Measurements from ENCODE around the gene PTBP2. TPM values are rescaled to one million over a fixed set of nuclear protein-coding genes. Genes with fewer than 3 reads are reported as not detected.

PTBP2 gene
- total RNA-seq, 1 experiment from 2014 or later: 127 TPM

DNA sequence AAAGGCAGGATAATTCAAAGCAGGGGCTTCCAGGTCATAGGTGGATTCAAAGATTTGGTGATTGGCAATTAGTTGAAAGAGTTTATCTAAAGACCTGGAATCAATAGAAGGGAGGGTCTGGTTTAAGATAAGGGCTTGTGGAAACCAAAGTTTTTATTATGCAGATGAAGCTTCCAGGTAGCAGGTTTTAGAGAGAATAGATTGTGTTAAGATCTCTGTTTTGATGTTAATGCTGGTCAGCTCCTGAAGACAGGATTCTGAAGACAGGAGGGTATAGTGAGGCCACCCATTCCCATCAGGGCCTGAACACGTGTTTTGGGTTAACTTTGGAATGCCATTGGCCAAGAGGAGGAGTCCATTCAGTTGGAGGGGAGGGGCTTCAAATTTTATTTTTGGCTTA is 6.1 kb upstream of the PTBP2 start:
- Histone ChIP-seq H3K4me3 (no peak overlapping the region), H3K9me3 (replicated peaks) (no peaks in the 10 kb centered on the region), H3K4me1 (no peaks in the 10 kb centered on the region), H3K36me3 (no peaks in the 10 kb centered on the region), H3K27ac (no peak overlapping the region), H3K27me3 (no peaks in the 10 kb centered on the region)
- DNase-seq: no peak

DNA sequence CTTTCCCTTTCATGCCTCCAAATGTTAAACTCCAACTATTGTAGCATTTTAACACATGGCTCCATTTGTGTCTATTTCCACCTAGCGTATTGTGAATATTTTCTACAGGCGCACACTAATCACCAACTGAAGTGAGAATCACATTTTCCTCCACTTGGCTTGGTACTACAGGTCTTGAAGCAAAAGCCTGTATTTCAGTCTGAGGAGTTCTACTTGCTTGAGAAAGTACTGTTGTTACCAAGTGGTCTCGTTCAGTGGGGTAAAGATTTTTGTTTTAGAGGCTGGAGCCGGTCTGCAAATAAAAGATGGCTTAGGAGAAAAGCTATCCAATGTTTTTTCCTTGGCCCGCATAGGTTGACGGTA is 550 bp upstream of the PTBP2 start:
- H3K27ac ChIP-seq: peak overlapping the region; percentile 94
- DNase-seq: no peak

DNA sequence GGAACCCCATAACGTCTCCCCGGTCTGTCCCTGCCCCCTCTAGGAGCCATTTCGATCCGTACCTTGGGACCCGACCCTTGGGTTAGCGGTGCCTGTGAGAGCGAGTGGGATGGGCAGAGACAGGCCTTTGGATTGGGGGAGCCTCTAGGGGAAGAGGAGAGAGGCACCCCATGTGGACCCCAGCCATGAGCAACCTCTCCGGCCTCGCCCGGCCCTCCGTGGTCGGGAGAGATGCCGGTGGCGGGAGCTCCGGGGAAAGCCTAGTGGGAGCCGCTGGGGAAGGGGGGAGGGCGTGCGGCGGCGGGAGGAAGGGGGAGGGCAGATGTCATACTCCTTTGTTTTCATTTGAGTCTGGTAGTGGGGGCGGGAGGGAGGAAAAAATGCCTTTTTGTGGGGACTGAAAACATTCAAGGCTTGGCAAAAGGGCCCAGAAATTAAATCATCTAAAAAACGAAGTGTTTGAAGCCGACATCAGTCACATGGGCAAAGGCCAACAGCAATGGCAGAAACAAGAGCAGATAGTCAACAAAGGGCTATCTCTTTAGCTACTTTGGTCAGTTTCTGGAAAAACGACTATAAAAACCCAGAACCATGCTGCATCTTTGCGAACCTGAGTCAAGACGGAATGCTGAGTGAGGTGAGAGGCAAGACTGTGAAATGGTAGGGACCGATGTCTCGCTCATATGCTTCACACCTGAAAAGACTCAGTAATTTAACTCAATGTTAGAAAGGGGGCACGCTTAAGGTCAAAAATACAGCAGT is 758 bp downstream of the PTBP2 start:
- Histone ChIP-seq H3K4me3 (peak overlapping the region; percentile 99), H3K9me3 (replicated peaks) (no peaks in the 10 kb centered on the region), H3K4me1 (no peaks in the 10 kb centered on the region), H3K27me3 (no peaks in the 10 kb centered on the region), H3K27ac (peak overlapping the region; percentile 94), H3K36me3 (peaks cover 34% of the 10 kb centered on the region)
- DNase-seq: peak; percentile 61 to 68

More for the DNA sequence above, 550 bp upstream of the PTBP2 start:
- Histone ChIP-seq H3K27me3 (no peaks in the 10 kb centered on the region), H3K9me3 (replicated peaks) (no peaks in the 10 kb centered on the region), H3K36me3 (peaks cover 25% of the 10 kb centered on the region), H3K4me3 (peak overlapping the region; percentile 99), H3K4me1 (no peaks in the 10 kb centered on the region)

DNA sequence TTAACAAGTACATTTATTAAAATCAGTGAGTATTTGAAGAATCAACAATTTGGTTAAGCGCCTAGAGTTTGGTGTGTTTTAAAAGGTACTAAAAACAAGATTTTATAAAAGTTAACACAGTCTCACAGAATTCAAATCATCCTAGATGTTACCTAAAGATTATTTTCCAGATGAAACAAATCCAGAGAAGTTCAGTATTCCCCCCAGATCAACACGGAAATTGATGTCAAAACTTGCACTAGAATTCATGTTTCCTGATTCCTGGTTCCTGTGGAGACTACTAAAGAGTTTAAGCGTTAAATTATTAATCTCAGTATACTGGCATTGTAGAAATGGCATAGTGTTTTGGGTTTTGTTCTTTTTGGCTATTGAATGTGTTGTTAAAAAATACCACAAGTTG is 1.4 kb downstream of the PTBP2 start:
- Histone ChIP-seq H3K27me3 (no peaks in the 10 kb centered on the region), H3K36me3 (peaks cover 40% of the 10 kb centered on the region), H3K27ac (peak overlapping the region; percentile 94), H3K4me1 (no peaks in the 10 kb centered on the region), H3K4me3 (peak overlapping the region; percentile 99), H3K9me3 (replicated peaks) (no peaks in the 10 kb centered on the region; the same call in 1 of the 2 replicates)
- no peak for DNase-seq

DNA sequence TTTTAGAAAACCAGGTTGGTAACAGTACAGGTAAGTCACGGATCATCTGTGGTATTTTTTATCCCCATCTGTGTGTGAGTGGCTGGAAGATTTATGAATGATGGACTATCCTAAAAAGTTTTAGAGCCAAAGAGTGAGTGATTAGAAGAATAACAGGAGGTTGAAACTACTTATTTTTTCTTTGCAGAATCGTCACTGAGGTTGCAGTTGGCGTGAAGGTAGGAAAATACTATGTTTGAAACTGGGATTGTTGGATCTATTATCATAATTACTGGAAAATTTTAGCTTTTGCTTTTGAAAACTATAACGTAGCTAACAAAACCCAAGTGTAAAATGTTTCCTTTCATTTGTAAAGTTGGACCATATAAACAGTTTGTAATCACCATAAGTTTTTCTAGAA is 1.8 kb downstream of the PTBP2 start:
- no peak for DNase-seq
- Histone ChIP-seq H3K27ac (no peak overlapping the region), H3K4me3 (peak overlapping the region; percentile 99), H3K9me3 (replicated peaks) (no peaks in the 10 kb centered on the region; the same call in 1 of the 2 replicates), H3K36me3 (peaks cover 45% of the 10 kb centered on the region), H3K27me3 (no peaks in the 10 kb centered on the region), H3K4me1 (no peaks in the 10 kb centered on the region)

DNA sequence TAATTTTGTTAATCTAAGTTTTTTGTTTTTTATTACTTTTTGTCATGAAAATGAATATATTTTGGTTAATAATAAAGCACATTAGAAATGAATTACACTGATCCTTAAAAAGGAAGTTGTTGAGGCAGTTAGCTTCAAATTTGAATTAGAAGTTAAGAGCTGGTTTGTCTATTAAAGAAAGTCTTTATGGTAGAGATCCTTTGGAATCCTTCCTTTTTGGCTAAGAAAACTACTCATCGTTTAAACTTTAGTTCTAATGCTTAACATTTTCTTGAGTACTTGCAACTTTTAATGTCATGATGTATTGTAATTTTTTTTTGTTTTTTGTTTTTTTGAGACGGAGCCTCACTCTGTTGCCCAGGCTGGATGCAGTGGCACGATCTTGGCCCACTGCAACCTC is 2.4 kb downstream of the PTBP2 start:
- no peak for DNase-seq
- Histone ChIP-seq H3K4me1 (no peaks in the 10 kb centered on the region), H3K27ac (no peak overlapping the region), H3K36me3 (peaks cover 50% of the 10 kb centered on the region), H3K9me3 (replicated peaks) (no peaks in the 10 kb centered on the region; the same call in 1 of the 2 replicates), H3K4me3 (no peak overlapping the region), H3K27me3 (no peaks in the 10 kb centered on the region)

DNA sequence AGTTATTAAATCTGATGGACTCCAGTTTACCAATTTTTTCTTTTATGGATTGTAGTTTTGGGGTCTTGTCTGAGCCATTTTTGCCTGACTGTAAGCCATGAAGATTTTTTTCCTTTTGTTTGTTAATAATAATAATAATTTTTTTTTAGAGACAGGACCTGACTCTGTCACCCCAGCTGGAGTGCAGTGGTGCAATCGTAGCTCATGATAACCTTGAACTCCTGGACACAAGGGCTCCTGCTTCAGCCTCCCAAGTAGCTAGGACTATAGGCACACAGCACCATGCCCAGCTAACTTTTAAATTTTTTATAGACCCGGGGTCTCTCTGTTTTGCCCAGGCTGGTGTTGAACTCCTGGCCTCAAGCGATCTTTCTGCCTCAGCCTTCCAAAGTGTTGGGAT is 6.3 kb downstream of the PTBP2 start:
- H3K27me3 ChIP-seq: no peaks in the 10 kb centered on the region
- H3K9me3 ChIP-seq (replicated peaks): no peaks in the 10 kb centered on the region; the same call in none of the 2 replicates
- no peak for DNase-seq
- H3K4me3 ChIP-seq: no peak overlapping the region
- H3K27ac ChIP-seq: no peak overlapping the region
- no peaks in the 10 kb centered on the region for H3K4me1 ChIP-seq
- H3K36me3 ChIP-seq: peaks cover 84% of the 10 kb centered on the region

DNA sequence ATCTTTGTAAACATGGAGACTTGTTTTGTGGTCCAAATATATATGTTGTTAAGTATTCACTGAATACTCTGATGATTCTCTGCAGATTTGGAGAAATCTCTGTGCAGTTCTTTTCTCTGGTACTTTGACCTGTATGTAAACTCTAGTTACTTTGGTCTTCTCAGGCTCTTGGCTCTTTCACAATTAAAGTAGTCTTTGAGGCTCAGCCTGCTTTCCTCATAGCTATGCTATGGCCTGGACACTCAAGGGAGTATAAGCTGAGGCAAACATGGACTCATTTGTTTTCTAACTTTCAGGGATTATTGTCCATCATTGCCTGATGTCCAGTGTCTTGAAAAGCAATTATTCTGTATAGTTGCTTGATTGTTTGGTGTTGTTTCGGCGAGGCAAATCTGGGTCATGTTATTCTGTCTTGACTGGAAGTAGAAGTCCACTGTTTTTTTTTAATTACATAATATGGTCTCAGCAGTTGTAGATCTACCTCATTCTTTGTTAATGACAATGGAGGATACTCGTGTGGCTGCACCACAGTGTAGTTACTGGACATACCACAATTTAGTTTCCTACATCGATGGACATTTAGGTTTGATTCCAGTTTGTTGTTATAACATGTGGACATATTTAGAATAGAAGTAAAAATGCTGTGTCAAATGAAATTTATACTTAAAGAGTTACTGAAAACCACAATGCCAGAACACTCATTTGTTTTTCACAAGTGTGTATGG is 9.2 kb downstream of the PTBP2 start:
- Histone ChIP-seq H3K4me1 (no peaks in the 10 kb centered on the region), H3K36me3 (peaks cover 88% of the 10 kb centered on the region), H3K9me3 (replicated peaks) (no peaks in the 10 kb centered on the region; the same call in none of the 2 replicates), H3K4me3 (no peak overlapping the region), H3K27me3 (no peaks in the 10 kb centered on the region), H3K27ac (no peak overlapping the region)
- DNase-seq: no peak

DNA sequence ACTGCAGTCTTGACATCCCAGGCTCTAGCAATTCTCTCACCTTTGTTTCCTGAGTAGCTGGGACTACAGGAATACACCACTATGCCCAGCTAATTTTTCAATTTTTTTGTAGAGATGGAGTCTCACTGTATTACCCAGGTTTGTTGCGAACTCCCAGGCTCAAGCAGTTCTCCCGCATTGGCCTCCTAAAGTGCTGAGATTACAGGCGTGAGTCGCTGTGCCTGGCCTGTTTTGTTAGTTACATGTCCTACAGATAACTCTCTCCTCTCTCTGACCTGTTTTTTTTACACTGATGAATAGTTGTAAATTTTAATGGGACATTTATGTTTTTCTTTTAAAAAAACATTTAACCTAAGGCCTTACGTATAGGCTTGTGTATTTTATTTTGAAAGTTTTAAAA is 19.8 kb downstream of the PTBP2 start:
- H3K4me1 ChIP-seq: no peaks in the 10 kb centered on the region
- H3K27me3 ChIP-seq: no peaks in the 10 kb centered on the region
- H3K36me3 ChIP-seq: peaks cover 56% of the 10 kb centered on the region
- no peak for DNase-seq
- H3K27ac ChIP-seq: no peak overlapping the region
- no peak overlapping the region for H3K4me3 ChIP-seq
- no peaks in the 10 kb centered on the region for H3K9me3 ChIP-seq (replicated peaks)

DNA sequence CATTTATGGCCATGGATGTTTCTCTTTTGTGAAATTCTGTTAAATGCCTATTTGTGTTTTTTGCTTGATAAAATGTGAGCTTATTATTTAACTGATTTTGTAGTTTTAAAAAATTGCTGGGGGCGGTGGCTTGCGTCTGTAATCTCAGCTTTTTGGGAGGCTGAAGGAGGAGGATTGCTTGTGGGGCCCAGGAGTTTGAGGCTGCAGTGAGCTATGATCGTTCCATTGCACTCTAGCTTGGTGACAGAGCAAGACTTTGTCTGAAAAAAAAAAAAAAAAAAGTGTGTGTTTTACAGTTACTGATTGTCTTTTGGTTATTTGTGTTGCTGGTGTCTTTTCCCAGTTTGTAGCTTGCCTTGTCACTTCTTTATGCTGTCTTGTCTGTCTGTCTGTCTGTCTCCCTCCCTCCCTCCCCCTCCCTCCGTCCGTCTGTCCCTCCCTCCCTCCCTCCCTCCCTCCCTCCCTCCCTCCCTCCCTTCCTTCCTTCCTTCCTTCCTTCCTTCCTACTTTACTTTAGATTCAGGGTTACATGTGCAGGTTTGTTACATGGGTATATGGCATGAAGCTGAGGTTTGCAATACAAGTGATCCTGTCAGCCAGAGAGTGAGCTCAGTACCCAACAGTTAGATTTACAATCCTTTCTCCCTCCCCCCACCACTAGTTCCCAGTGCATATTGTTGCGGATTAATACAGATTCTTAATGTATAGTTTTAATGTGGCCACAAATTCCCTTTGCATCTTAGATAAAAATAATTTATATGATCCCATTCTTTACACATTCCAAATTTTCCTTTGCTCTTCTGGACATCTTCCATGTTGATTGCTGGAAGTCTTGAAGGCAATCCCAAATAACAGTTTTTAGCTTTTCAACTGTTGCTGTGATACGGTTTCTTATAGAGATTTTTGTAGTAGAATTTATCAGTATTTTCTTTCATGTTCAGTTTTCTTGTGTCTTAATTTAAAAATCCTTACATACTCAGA is 25.1 kb downstream of the PTBP2 start:
- Histone ChIP-seq H3K36me3 (peaks cover 59% of the 10 kb centered on the region), H3K27ac (no peak overlapping the region)
- DNase-seq: no peak

DNA sequence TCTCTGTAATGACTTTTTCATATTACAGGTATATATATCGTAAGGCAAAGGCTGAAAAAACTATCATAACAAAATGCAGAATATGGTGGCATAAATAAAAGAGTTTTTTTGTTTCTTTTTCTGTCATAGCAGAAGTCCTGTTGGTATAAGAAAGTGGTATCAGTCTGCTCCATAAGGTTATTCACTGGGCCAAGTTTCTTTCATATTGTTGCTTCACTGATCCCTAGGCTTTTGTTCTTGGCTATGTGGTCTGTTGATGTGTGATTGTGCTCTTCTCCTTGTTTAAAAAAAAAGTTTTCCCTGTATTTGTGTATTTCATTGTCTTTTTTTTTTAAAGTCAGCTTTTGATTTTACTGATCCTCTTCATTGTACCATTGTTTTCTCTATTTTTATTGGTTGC is 26.0 kb downstream of the PTBP2 start:
- Histone ChIP-seq H3K27ac (no peak overlapping the region), H3K4me3 (no peak overlapping the region), H3K4me1 (no peaks in the 10 kb centered on the region), H3K27me3 (no peaks in the 10 kb centered on the region), H3K36me3 (peaks cover 67% of the 10 kb centered on the region), H3K9me3 (replicated peaks) (no peaks in the 10 kb centered on the region)
- no peak for DNase-seq

More for the DNA sequence above, 25.1 kb downstream of the PTBP2 start:
- Histone ChIP-seq H3K27me3 (no peaks in the 10 kb centered on the region), H3K4me3 (no peak overlapping the region), H3K4me1 (no peaks in the 10 kb centered on the region), H3K9me3 (replicated peaks) (no peaks in the 10 kb centered on the region)

DNA sequence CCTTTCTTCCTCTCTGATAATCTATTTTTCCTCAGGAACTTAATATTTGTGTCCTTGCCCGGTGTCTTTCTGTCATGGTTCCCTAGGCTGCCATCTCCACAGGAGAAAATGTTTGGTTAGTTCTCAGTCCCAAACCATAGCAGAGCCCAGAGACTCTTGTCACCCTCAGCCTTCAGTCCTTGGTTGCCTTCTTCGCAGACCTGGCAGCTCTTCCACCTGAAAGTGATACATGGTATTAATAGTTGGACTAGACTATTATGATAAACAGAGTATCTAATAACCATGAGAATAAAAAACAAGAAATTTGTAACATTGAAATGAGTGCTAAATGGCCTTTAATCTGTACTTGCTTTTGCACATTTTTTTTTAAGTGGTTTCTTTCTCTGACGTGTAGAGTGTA is 26.5 kb downstream of the PTBP2 start:
- H3K9me3 ChIP-seq (replicated peaks): no peaks in the 10 kb centered on the region

DNA sequence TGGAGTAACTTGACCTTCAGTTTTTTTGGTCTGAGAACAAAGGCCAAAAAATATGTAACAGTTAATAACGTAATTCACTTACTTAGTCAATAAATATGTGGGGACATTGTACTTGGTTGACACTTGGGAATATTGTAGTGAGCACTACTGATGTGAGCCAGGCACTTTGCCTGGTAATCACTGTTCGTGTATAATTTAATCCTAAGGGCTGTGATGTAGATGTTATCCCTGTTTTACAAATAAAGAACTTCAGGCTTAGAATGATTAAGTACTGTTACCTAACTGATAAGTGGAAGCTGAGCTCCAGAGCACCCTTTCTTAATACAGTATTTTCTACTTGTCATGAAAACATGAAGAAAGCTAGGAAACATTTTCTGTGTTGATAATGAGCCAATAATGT is 28.0 kb downstream of the PTBP2 start:
- no peak overlapping the region for H3K4me3 ChIP-seq
- peaks cover 80% of the 10 kb centered on the region for H3K36me3 ChIP-seq
- no peak overlapping the region for H3K27ac ChIP-seq
- H3K9me3 ChIP-seq (replicated peaks): no peaks in the 10 kb centered on the region
- no peaks in the 10 kb centered on the region for H3K4me1 ChIP-seq
- no peak for DNase-seq
- H3K27me3 ChIP-seq: no peaks in the 10 kb centered on the region

More for the DNA sequence above, 26.5 kb downstream of the PTBP2 start:
- Histone ChIP-seq H3K4me1 (no peaks in the 10 kb centered on the region), H3K27ac (no peak overlapping the region), H3K36me3 (peaks cover 69% of the 10 kb centered on the region), H3K4me3 (no peak overlapping the region), H3K27me3 (no peaks in the 10 kb centered on the region)
- DNase-seq: no peak

DNA sequence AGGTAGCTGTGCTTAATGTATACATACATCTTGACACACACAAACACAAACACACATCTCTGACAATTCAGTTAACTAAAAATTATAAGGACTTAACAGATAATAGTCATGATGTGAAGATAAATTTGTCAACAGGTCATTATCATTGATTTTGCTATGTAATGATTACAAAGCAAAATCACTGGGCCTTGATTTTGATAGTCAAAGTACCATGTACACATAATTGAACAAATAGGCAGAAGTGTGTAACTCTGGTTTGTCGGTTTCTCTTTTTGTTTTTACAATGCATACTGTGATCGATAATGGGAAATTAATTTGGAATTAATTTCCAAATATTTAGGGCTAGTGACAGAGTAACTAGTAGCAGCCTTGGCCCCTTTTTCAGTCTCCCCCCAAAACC is 30.8 kb downstream of the PTBP2 start:
- peaks cover 92% of the 10 kb centered on the region for H3K36me3 ChIP-seq
- no peak overlapping the region for H3K27ac ChIP-seq
- no peak for DNase-seq
- H3K27me3 ChIP-seq: no peaks in the 10 kb centered on the region
- H3K4me3 ChIP-seq: no peak overlapping the region
- no peaks in the 10 kb centered on the region; the same call in 1 of the 2 replicates for H3K9me3 ChIP-seq (replicated peaks)
- no peaks in the 10 kb centered on the region for H3K4me1 ChIP-seq

All from SJCRH30 (cell line).